Measurements from ENCODE around the gene RAB26. TPM values are rescaled to one million over a fixed set of nuclear protein-coding genes. Genes with fewer than 3 reads are reported as not detected.
"Not testable (repeated sequence)": the region's sequence is repeated elsewhere in the genome, so short reads cannot be mapped to it uniquely, and the experiment has no call there.

The RAB26 gene
- total RNA-seq, 1 donor from 2014 or later = 2.1 TPM

DNA sequence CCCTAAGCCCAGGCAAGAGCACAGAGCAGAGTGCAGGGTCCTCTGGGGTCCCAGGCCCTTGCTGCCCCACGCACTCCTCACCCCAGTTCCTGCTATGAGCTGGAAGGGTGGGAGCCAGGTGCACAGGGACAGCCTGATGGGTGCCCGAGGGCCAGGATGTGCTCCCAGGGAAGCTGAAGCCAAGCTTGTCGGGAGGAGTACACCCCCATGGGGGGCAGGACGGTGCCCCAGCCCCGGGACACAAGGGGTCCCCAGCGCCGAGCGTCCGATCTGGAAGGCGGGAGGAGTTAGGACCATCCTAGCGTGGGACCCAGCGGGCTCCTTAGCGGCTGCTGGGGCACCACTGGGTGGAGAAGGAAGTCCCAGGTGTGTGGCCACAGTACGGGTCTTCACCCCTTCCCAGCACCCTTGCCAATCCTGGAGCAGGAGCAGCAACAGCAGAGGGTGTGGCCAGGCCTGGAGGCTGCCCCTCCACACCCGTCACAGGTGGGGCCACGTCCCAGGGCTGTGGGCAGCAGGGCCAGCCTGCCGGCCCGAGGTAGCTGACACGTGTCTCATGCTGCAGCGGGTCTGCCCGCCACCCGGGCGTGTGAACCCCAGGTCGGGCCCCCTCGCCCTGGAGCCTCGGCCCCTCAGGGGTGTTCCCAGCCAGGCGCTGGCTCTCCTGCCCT is 24.6 kb upstream of the RAB26 start:
- H3K27me3 Mint-ChIP-seq (ENCODE audit: insufficient read depth, low read depth); H3K27ac Mint-ChIP-seq; H3K36me3 ChIP-seq; H3F3A ChIP-seq (ENCODE audit: low read depth); H3K4me3 Mint-ChIP-seq; H3K9me3 Mint-ChIP-seq; H3K4me3 ChIP-seq; H3K36me3 Mint-ChIP-seq; H2AFZ ChIP-seq (replicated peaks); H3K9ac ChIP-seq; DNase-seq (ENCODE audit: low spot score); H3K27me3 ChIP-seq; H3K27ac ChIP-seq; H3K9me3 ChIP-seq (ENCODE audit: low read depth): not testable (repeated sequence)
- Histone ChIP-seq H3K79me2 (ENCODE audit: low read depth) (peaks cover 46% of the 10 kb centered on the region), H4K20me1 (ENCODE audit: low read depth) (peaks cover 26% of the 10 kb centered on the region), H3K4me1 (peaks cover 11% of the 10 kb centered on the region), H3K4me2 (peak overlapping the region; percentile 70)
- peaks cover 28% of the 10 kb centered on the region for H3K4me1 Mint-ChIP-seq

DNA sequence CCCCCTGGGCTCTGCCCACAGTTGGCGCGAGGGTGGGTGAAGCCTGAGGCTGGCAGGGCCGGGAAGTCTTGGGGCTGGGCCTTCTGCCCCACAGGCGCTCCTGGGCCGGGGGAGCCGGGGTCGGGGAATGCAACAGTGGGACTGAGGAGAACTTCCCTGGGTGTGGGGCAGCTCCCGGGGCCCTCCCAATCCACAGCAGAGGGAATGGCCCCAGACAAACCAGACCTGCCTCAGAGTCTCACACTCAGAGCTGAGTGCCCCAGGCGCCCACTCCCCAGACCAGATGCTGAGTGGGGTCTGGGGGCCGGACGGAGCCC is 24.1 kb upstream of the RAB26 start:
- H3K27ac ChIP-seq = not testable (repeated sequence)

DNA sequence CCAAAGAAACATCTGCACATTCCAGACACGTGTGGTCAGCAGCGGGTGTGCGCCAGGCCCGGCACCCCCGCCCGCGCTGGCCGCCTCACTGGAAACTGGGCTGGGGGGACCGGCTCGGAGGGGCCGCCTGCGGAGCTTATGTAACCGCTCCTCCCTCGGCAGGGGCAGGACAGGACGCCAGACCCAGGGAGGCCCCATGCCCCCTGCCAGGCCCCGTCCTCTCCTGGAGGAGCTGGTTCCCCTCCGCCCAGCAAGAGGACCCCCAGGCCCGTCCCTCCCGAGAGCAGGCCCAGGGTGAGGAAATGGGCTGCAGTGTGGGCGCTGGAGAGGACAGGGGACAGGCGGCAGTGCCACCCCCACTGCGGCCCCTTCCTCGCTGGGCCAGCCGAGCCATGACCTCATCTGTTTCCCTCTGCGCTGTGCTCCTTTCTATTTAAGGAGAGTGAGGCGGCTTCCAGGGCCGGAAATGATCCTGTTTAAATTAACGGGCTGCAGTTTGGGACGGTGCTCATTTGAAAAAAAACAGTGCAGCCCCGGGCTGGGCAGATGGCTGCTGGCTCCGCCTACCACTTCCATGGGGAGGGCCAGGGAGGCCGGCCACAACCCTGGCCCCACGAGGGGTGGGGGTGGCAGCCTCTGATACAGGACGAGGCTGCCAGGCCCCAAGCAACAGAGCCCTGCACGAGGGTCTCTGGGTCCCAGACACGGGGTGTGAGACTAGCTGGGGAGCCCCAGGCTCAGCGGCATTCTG is 23.6 kb upstream of the RAB26 start:
- peak overlapping the region; percentile 55 for H3K27ac ChIP-seq
- H3K4me2 ChIP-seq = peak overlapping the region; percentile 70
- H3K27me3 Mint-ChIP-seq (ENCODE audit: insufficient read depth, low read depth); H3F3A ChIP-seq (ENCODE audit: low read depth); H3K27me3 ChIP-seq; H3K36me3 Mint-ChIP-seq; H3K9ac ChIP-seq; H3K9me3 Mint-ChIP-seq; H3K9me3 ChIP-seq (ENCODE audit: low read depth); H2AFZ ChIP-seq (replicated peaks); H3K36me3 ChIP-seq: not testable (repeated sequence)
- H3K79me2 ChIP-seq (ENCODE audit: low read depth) = peaks cover 44% of the 10 kb centered on the region
- Mint-ChIP-seq H3K4me3 (peak overlapping the region; percentile 79), H3K4me1 (peaks cover 28% of the 10 kb centered on the region), H3K27ac (peak overlapping the region; percentile 92)
- H4K20me1 ChIP-seq (ENCODE audit: low read depth) = peaks cover 27% of the 10 kb centered on the region
- H3K4me1 ChIP-seq = peaks cover 11% of the 10 kb centered on the region
- DNase-seq (ENCODE audit: low spot score) = peak; percentile 45
- H3K4me3 ChIP-seq = peak overlapping the region; percentile 24

More for the DNA sequence above, 24.1 kb upstream of the RAB26 start:
- not testable (repeated sequence) for H3F3A ChIP-seq (ENCODE audit: low read depth); H3K9ac ChIP-seq; H3K4me3 Mint-ChIP-seq; H3K36me3 Mint-ChIP-seq; H3K9me3 ChIP-seq (ENCODE audit: low read depth); H3K9me3 Mint-ChIP-seq; H3K27ac Mint-ChIP-seq; H2AFZ ChIP-seq (replicated peaks); DNase-seq (ENCODE audit: low spot score); H3K36me3 ChIP-seq; H3K27me3 Mint-ChIP-seq (ENCODE audit: insufficient read depth, low read depth); H3K27me3 ChIP-seq
- Histone ChIP-seq H3K4me3 (peak overlapping the region; percentile 24), H3K4me2 (peak overlapping the region; percentile 70), H4K20me1 (ENCODE audit: low read depth) (peaks cover 27% of the 10 kb centered on the region), H3K4me1 (peaks cover 11% of the 10 kb centered on the region), H3K79me2 (ENCODE audit: low read depth) (peaks cover 46% of the 10 kb centered on the region)
- H3K4me1 Mint-ChIP-seq = peaks cover 28% of the 10 kb centered on the region

DNA sequence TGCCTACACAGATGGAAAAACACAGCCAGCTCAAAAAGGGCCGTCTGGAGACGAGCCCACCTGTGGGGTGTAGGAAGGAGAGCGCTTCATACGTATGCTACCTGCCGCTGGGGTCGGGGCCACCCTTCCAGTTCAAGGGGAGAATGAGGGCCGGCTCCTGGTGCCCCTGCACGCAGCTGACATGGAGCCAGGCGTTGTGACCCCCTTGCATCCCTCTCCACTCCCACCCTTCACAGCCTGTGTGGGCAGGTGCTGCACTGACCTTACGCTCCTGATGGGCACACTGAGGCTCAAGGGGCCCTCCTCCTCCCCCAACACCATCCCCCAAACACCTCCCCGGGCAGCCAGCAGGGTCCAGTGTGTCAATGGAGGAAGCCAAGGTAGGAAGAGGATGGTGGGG is 22.8 kb upstream of the RAB26 start:
- not testable (repeated sequence) for H3K27ac ChIP-seq

DNA sequence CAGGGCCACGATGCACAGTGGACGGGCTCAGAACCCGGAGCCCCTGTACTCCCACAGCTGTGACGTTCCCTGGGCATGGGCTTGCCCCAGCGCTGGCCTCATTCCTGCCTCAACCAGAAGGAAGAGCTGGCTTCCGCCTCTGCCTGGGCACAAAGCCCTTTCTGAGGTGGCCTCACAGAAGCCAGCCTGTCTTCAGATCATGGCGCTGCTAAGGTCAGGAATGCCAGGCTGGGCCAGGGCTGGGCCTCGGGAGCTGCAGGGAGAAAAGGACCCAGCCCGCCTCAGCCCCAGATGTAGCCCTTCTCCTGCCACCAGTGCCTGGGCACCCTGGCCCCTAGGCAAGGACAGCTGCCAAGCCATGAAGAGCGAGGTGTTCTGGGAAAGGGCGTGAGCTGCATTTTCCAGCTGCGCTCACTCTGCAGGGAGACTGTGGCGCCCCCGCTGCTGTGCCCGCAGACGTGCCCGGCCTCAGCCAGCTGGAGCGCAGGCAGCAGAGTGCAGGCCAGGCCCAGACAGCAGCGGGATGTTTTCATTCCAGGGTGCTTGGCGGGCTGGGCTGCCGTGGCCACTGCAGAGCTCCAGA is 22.2 kb upstream of the RAB26 start:
- not testable (repeated sequence) for DNase-seq (ENCODE audit: low spot score); H3K27me3 Mint-ChIP-seq (ENCODE audit: insufficient read depth, low read depth); H3K27me3 ChIP-seq; H2AFZ ChIP-seq (replicated peaks); H3F3A ChIP-seq (ENCODE audit: low read depth); H3K27ac ChIP-seq; H3K9me3 Mint-ChIP-seq; H3K4me2 ChIP-seq; H3K9me3 ChIP-seq (ENCODE audit: low read depth); H3K27ac Mint-ChIP-seq; H3K4me3 ChIP-seq; H3K36me3 Mint-ChIP-seq; H3K9ac ChIP-seq; H3K36me3 ChIP-seq
- Mint-ChIP-seq H3K4me3 (peak overlapping the region; percentile 53), H3K4me1 (peaks cover 25% of the 10 kb centered on the region)
- Histone ChIP-seq H3K79me2 (ENCODE audit: low read depth) (peaks cover 31% of the 10 kb centered on the region), H3K4me1 (peaks cover 11% of the 10 kb centered on the region), H4K20me1 (ENCODE audit: low read depth) (peaks cover 28% of the 10 kb centered on the region)

More for the DNA sequence above, 22.8 kb upstream of the RAB26 start:
- not testable (repeated sequence) for H3K9me3 ChIP-seq (ENCODE audit: low read depth); DNase-seq (ENCODE audit: low spot score); H3K9ac ChIP-seq; H3F3A ChIP-seq (ENCODE audit: low read depth); H3K4me3 ChIP-seq; H3K9me3 Mint-ChIP-seq; H3K27me3 Mint-ChIP-seq (ENCODE audit: insufficient read depth, low read depth); H3K36me3 Mint-ChIP-seq; H3K36me3 ChIP-seq; H2AFZ ChIP-seq (replicated peaks); H3K27me3 ChIP-seq
- Histone ChIP-seq H3K4me2 (peak overlapping the region; percentile 70), H4K20me1 (ENCODE audit: low read depth) (peaks cover 31% of the 10 kb centered on the region), H3K79me2 (ENCODE audit: low read depth) (peaks cover 36% of the 10 kb centered on the region), H3K4me1 (peaks cover 11% of the 10 kb centered on the region)
- peak overlapping the region; percentile 79 for H3K4me3 Mint-ChIP-seq
- peaks cover 24% of the 10 kb centered on the region for H3K4me1 Mint-ChIP-seq
- peak overlapping the region; percentile 92 for H3K27ac Mint-ChIP-seq

DNA sequence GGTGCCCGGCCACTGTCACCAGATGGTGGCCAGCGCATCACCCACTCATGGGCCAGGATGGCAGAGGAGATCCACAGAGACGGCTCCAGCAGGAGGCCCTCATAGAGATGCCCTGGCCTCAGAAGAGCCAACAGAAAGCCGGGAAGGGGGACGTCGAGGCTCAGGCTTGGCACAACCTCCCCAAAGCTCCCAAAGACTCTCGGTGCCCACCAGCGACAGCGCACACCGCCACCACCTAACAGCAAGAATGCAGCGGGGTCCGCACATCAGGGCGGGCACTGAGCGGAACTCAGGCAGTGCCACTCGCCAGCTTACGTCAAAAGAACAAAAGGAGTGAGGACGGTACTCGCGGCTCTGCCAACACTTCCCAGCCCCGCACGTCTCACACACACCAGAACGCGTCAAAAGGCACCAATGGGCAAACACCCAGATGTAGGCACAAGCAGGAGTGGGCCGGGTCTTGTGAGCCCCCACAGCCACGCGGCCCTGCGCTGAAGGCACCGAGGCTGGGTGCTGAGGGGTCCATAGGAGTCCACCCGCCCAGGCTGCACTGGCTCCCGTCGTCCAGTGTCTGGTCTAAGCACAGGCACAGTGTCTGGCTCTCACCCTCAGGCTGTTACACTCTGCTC is 21.4 kb upstream of the RAB26 start:
- not testable (repeated sequence) for H3K36me3 Mint-ChIP-seq; H3F3A ChIP-seq (ENCODE audit: low read depth); H3K27ac ChIP-seq; H3K9me3 ChIP-seq (ENCODE audit: low read depth); H3K9ac ChIP-seq; H3K4me3 ChIP-seq; H3K9me3 Mint-ChIP-seq; H3K27me3 Mint-ChIP-seq (ENCODE audit: insufficient read depth, low read depth); H3K36me3 ChIP-seq; H2AFZ ChIP-seq (replicated peaks); DNase-seq (ENCODE audit: low spot score); H3K27me3 ChIP-seq; H3K27ac Mint-ChIP-seq; H3K4me2 ChIP-seq
- Histone ChIP-seq H4K20me1 (ENCODE audit: low read depth) (peaks cover 23% of the 10 kb centered on the region), H3K4me1 (peaks cover 11% of the 10 kb centered on the region), H3K79me2 (ENCODE audit: low read depth) (peaks cover 36% of the 10 kb centered on the region)
- Mint-ChIP-seq H3K4me3 (peak overlapping the region; percentile 73), H3K4me1 (peaks cover 24% of the 10 kb centered on the region)

DNA sequence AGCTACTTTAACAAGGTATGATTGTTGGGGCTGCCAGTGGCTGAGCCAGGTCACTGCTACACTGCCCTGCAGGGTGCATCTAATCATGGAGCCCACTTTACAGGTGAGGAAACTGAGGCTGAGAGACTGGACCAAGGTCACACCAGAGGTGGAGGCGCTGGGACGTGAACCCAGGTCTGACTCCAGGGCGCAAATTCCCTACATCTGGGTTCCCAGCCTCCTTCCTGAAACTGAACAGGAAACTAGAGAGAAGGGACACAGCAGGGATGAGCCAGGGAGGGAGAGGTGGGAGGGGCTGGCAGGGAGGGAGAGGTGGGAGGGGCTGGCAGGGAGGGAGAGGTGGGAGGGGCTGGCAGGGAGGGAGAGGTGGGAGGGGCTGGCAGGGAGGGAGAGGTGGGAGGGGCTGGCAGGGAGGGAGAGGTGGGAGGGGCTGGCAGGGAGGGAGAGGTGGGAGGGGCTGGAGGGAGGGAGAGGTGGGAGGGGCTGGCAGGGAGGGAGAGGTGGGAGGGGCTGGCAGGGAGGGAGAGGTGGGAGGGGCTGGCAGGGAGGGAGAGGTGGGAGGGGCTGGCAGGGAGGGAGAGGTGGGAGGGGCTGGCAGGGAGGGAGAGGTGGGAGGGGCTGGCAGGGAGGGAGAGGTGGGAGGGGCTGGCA is 20.7 kb upstream of the RAB26 start:
- not testable (repeated sequence) for H2AFZ ChIP-seq (replicated peaks); H3K4me3 ChIP-seq; H3K4me3 Mint-ChIP-seq; H3K9ac ChIP-seq; H3K27ac Mint-ChIP-seq; H3K9me3 ChIP-seq (ENCODE audit: low read depth); H3K27ac ChIP-seq; H3K9me3 Mint-ChIP-seq; H3K36me3 ChIP-seq; H3K27me3 Mint-ChIP-seq (ENCODE audit: insufficient read depth, low read depth); H3K36me3 Mint-ChIP-seq; H3F3A ChIP-seq (ENCODE audit: low read depth); H3K27me3 ChIP-seq; H3K4me2 ChIP-seq
- peaks cover 24% of the 10 kb centered on the region for H3K4me1 Mint-ChIP-seq
- H4K20me1 ChIP-seq (ENCODE audit: low read depth) = peaks cover 23% of the 10 kb centered on the region
- H3K79me2 ChIP-seq (ENCODE audit: low read depth) = peaks cover 36% of the 10 kb centered on the region
- peak; percentile 54 for DNase-seq (ENCODE audit: low spot score)
- peaks cover 11% of the 10 kb centered on the region for H3K4me1 ChIP-seq

Data from neural progenitor cell (in vitro differentiated cells).